Osteocyte (in vitro differentiated cells): ENCODE measurements around the gene GHITM. TPM values are rescaled to one million over a fixed set of nuclear protein-coding genes. Genes with fewer than 3 reads are reported as not detected.
A peak's percentile ranks its signal among the peaks of the same experiment; 100 is the strongest.

Experiments used
- DNase-seq: peaks from one replicate; pipeline ENCODE4 v3.0.0; 2021; ENCODE audit warnings: mixed read lengths; ENCODE audit not compliant: unreplicated experiment; ENCODE audit errors: extremely low spot score
- H3K27ac Mint-ChIP-seq: one replicate; pipeline ENCODE4 v1.8.0; 2021; ENCODE audit warnings: mild to moderate bottlenecking, mixed read lengths; ENCODE audit not compliant: unreplicated experiment
- H3K27me3 Mint-ChIP-seq: one replicate; pipeline ENCODE4 v1.8.0; 2021; ENCODE audit warnings: mixed read lengths; ENCODE audit not compliant: unreplicated experiment
- H3K36me3 Mint-ChIP-seq: one replicate; pipeline ENCODE4 v1.8.0; 2021; ENCODE audit warnings: mixed read lengths; ENCODE audit not compliant: unreplicated experiment
- H3K4me1 Mint-ChIP-seq: one replicate; pipeline ENCODE4 v1.8.0; 2021; ENCODE audit warnings: mixed read lengths; ENCODE audit not compliant: unreplicated experiment
- H3K4me3 Mint-ChIP-seq: one replicate; pipeline ENCODE4 v1.8.0; 2021; ENCODE audit warnings: mild to moderate bottlenecking, moderate library complexity, mixed read lengths; ENCODE audit not compliant: unreplicated experiment
- H3K9me3 Mint-ChIP-seq: one replicate; pipeline ENCODE4 v1.8.0; 2021; ENCODE audit warnings: mixed read lengths; ENCODE audit not compliant: unreplicated experiment
- long read RNA-seq: library from polyadenylated mRNA; unstranded; transcript quantifications from one replicate; pipeline ENCODE4 v2.0.0, GENCODE V29; 2021
- total RNA-seq: library from RNA; stranded (reverse); gene quantifications from 2 replicates; pipeline ENCODE4 v1.2.1, GENCODE V29; 2021
- TF ChIP-seq, protein P1 (sequence below): fragments of 200-600 bp; sonication (generic); IDR thresholded peaks from 2 replicates; pipeline ENCODE4 v1.5.0; 2021; ENCODE audit warnings: antibody characterized with exemption, mild to moderate bottlenecking, moderate library complexity

The GHITM gene, protein sequence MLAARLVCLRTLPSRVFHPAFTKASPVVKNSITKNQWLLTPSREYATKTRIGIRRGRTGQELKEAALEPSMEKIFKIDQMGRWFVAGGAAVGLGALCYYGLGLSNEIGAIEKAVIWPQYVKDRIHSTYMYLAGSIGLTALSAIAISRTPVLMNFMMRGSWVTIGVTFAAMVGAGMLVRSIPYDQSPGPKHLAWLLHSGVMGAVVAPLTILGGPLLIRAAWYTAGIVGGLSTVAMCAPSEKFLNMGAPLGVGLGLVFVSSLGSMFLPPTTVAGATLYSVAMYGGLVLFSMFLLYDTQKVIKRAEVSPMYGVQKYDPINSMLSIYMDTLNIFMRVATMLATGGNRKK
- 105 and 106 TPM in 2 replicates for total RNA-seq
- long read RNA-seq, transcript GHITM-201 (9 exons, 2,128 nt): major isoform, 1,929 of 2,022 reads
- long read RNA-seq, partial matches to known transcripts: 65 of 2,022 reads
- long read RNA-seq, other reads (novel, unspliced or antisense): 28 of 2,022 reads

DNA sequence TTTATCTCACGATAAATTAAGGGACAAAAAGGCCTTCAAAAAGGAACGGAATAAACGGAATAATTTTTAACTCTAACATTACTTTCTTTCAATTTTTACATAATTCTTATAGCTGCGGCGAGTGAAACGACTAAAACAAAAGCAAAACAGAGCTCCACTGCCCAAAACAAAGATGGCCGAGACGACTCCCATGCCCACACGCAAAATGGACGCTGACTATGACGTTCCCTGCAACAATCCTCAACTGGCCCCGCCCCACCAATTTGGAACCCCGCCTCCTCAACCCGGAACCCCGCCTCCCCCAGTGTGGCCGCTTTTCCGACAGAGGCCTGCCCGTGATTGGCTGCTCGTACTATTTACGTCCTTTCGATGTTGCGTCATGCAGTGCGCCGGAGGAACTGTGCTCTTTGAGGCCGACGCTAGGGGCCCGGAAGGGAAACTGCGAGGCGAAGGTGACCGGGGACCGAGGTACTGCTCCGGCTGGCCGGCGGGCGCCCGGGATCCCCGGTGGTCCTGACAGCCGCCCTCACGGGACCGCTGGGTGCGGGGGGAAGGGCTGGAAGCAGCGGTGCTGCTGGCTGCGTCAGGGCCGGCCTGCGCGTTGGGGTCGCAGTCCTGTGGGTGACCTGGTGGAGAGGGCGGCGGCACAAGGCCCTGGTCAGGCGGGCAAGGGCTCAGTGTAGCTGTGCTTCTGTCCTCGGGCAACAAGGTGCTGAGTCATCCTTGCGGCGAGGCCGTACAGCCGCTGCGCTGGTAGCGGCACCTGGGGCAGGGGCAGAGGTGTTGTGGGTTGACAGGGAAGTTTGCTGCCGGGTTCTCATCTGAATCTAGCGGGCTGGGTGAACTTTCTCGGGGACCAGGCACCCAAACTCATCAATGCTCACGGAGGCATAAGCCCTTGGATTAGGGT lies at the start of gene GHITM:
Gene GHITM, plus strand, starts transcription at position 384 of the 910 bp plus-strand sequence. CDS start 1,992 bp downstream, outside the sequence.
- Mint-ChIP-seq H3K9me3 (no peaks in the 10 kb centered on the region), H3K27ac (peak within 1 kb of the TSS; percentile 96), H3K27me3 (peaks cover 16% of the 10 kb centered on the region), H3K4me1 (peaks cover 24% of the 10 kb centered on the region), H3K4me3 (peak within 1 kb of the TSS; percentile 91), H3K36me3 (peaks cover 16% of the 10 kb centered on the region)
- DNase-seq: peak; percentile 100
- TF ChIP-seq, protein P1, sequence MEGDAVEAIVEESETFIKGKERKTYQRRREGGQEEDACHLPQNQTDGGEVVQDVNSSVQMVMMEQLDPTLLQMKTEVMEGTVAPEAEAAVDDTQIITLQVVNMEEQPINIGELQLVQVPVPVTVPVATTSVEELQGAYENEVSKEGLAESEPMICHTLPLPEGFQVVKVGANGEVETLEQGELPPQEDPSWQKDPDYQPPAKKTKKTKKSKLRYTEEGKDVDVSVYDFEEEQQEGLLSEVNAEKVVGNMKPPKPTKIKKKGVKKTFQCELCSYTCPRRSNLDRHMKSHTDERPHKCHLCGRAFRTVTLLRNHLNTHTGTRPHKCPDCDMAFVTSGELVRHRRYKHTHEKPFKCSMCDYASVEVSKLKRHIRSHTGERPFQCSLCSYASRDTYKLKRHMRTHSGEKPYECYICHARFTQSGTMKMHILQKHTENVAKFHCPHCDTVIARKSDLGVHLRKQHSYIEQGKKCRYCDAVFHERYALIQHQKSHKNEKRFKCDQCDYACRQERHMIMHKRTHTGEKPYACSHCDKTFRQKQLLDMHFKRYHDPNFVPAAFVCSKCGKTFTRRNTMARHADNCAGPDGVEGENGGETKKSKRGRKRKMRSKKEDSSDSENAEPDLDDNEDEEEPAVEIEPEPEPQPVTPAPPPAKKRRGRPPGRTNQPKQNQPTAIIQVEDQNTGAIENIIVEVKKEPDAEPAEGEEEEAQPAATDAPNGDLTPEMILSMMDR: peak; percentile 40

DNA sequence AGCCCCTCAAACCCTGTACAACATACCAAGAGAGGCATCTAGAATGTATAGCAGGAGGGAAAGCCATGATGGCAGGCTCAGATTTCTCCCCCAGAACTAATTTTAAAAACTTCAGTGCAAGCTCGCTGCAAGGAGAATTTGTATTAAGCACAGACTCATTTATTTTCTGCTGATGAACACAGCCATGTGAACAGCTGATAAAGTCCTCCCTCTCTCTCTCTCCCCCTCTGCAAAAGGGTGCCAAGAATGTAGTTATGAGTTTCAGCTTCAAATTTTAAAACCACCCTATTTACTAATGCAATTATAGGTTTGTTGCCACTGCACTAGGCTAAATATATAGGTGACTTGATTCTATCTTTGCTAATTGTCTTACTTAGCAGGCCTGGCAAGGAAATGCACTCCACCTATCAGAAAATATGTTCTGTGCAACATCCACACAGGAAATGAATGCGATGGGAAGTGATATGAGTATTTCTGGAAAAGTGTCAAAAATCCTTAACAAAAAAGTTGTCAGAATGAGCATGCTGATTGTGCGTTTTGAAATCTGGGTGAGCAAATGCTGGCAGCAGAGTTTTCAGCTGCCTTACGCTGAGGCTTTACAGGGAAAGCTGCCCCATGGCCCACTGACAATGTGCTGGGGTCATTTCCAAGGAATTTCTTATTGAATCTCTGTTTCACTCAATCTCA lies 43.4 kb upstream of the GHITM start:
- TF ChIP-seq, protein P1: no peak
- H3K27me3 Mint-ChIP-seq: peaks cover 17% of the 10 kb centered on the region
- H3K4me1 Mint-ChIP-seq: no peaks in the 10 kb centered on the region
- H3K4me3 Mint-ChIP-seq: no peak overlapping the region
- H3K9me3 Mint-ChIP-seq: no peaks in the 10 kb centered on the region
- DNase-seq: no peak
- no peak overlapping the region for H3K27ac Mint-ChIP-seq
- no peaks in the 10 kb centered on the region for H3K36me3 Mint-ChIP-seq

- Mint-ChIP-seq H3K36me3 (no peaks in the 10 kb centered on the region), H3K27me3 (peaks cover 18% of the 10 kb centered on the region), H3K4me1 (no peaks in the 10 kb centered on the region), H3K4me3 (no peak overlapping the region), H3K27ac (no peak overlapping the region), H3K9me3 (no peaks in the 10 kb centered on the region)
- no peak for DNase-seq
- TF ChIP-seq, protein P1: peak; percentile 67
Observed at GRCh38 chr10:84097787-84098353, 41.4 kb upstream of the GHITM start.

GRCh38 chr10:84098667-84099066 lies 40.6 kb upstream of the GHITM start:
- Mint-ChIP-seq H3K4me3 (no peak overlapping the region), H3K4me1 (no peaks in the 10 kb centered on the region), H3K36me3 (no peaks in the 10 kb centered on the region), H3K27me3 (peaks cover 13% of the 10 kb centered on the region), H3K27ac (no peak overlapping the region), H3K9me3 (no peaks in the 10 kb centered on the region)
- no peak for DNase-seq
- TF ChIP-seq, protein P1: no peak
